Activated CD8-positive, alpha-beta memory T cell treated with anti-CD3 and anti-CD28 coated beads, Interleukin-2, amount 50 U/mL, for 1 hour (primary cell): ENCODE results near the gene ARPP21.

ENCODE experiments used
- DNase-seq: peaks from one replicate; pipeline ENCODE4 v3.0.0-alpha.2; 2020; ENCODE audit errors: extremely low read depth

The ARPP21 gene

DNA sequence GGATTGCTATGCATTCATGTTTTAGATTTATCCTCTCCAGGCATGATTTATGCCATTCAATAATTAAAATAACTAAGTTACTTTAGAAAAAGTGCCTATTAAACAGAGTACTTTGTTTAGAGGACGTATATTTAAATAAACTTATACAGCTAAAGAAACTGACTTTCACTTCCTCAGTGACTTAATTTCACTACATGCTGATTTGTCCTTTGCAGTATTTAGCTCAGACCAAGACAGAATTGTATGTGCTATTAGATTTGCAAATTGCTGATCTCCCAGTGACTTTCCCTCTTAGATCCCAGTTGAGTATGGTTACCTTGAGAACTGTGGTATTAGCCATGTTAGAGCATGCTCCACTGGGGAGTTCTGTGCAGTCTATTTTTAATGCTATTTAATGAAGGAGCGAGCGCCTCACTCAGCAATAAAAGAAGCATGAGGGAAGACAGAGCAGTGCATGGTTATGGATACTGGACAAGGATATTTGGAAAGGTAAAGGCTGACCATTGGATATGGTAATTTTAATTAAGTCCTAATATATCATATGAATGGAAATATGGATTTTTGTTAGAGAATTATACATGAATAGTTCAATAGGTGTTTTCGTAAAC lies 2.7 kb downstream of the ARPP21 start:
- no peak for DNase-seq

DNA sequence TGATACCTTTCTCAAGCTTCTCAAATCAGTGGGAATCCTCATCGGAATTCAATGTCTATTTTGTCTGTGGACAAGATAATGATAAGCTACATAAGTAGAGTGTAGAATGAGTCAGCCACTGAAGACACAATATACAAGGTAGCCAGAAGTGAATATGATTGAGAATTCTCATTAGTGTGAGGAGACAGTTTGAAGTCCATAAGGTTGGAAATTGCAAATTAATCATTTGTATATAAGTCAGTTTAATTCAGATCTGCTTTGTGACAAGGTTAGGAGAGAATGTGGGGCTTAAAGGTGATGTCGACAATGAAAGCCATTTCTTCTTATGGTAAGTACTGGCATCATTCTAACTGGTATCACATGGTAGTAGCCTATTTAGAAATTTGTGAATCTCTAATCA lies 4.2 kb downstream of the ARPP21 start:
- no peak for DNase-seq

GRCh38 chr3:35644451-35644850 lies 5.1 kb downstream of the ARPP21 start:
- no peak for DNase-seq

DNA sequence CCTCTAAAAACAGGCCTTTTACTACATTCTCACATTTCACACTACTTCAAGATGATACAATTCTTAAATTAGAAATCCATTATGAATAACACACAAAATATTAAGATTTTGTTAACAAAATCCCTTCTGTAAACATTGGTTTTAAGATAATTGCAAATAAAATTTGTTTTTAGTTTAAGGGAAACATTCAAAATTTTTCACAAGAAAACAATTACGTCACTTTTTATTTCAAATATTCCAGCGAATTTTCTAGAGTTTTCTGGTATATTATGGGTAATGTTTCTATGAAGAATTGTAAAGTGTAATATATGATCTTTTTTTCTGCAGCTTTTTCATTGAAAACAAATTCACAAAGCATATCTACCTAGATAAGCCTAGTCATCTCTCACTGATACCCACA lies 5.9 kb downstream of the ARPP21 start:
- no peak for DNase-seq

- DNase-seq = no peak
These were observed 6.8 kb downstream of the ARPP21 start for GRCh38 chr3:35646081-35646480.

- no peak for DNase-seq
These were observed 8.1 kb downstream of the ARPP21 start for GRCh38 chr3:35647461-35647860.

DNA sequence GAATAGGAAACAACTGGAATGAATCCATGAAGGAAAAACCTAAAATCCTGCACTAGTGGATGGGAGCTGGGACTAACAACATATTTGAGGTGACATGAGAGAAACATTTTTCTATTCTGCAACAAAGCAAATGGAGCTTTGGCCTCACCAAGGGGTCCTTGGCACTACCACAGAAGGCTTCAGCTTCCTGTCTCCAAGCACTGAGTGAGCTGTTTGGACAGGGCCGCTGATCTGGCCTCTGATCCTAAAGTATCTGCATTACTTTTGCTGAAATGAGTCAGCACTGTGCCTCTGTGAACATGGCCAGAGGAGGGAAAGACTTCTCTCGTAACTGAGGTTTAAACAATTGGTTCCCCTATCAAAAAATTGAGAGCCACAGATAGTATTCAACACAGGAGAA lies 9.0 kb downstream of the ARPP21 start:
- DNase-seq = no peak

GRCh38 chr3:35649405-35649804 lies 10.1 kb downstream of the ARPP21 start:
- DNase-seq = no peak

GRCh38 chr3:35651426-35651825 lies 12.1 kb downstream of the ARPP21 start:
- DNase-seq = no peak

GRCh38 chr3:35651851-35652250 lies 12.5 kb downstream of the ARPP21 start:
- no peak for DNase-seq

DNA sequence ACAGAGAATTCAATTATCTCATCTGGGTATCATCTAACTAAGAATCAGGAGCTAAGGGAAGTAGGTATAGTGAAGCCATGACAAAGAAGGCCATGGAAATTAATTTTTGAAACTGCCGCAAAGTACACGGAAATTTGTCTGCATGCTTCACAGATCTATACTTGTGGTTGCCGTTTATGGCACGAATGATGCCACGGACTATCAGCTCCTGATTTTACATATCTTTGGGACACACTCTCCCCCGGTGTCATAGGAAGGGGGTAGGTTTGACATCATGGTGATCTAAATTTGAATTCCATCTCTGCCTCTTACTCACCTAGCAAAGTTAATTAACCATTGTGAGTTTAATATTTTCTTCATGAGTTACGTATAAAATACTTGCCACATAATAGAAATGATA lies 14.0 kb downstream of the ARPP21 start:
- DNase-seq = no peak

DNA sequence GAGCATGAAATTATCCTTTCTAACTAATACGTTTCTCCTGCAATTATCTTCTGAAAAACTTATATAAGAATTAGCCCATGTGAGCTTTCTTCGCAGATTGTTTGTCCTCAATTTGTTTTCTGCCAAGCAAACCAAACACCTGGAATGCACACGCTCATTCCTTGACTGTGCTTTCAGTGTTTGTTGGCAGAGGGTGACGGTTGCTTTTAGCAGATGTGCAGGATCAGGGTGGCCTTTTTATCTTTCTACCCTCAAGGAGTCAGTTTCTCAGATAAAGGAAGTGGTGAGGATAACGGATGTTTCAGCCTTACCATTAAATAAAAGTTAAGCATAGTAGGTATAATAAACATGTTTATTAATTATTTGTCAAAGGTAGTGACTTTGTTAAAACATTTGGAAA lies 15.2 kb downstream of the ARPP21 start:
- no peak for DNase-seq

- DNase-seq = no peak
These were observed 19.4 kb downstream of the ARPP21 start for GRCh38 chr3:35658686-35659085.

- DNase-seq = no peak
These were observed 20.4 kb downstream of the ARPP21 start for GRCh38 chr3:35659768-35660167.

- DNase-seq = no peak
These were observed 24.1 kb downstream of the ARPP21 start for GRCh38 chr3:35663471-35663870.

GRCh38 chr3:35664460-35664919 lies 25.2 kb downstream of the ARPP21 start:
- no peak for DNase-seq

- DNase-seq = no peak
These were observed 26.2 kb downstream of the ARPP21 start for GRCh38 chr3:35665390-35666055.

DNA sequence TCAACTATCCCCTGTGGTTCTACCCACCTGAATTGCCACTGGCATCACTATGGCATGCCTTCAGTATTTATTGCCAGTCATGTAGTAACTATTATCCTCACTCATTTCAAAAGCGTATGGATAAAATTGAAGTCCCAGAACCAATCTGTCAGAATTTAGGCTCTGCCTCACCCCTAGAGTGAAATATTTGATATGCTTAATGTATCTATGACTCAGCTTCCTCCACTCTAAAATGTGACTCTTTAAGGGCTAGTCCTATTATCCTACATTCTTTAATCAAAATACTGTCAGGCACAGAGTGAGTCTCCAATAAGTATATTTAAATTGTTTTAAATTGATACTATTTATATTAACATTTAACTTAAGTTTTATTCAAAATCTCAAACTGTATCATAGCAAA lies 27.6 kb downstream of the ARPP21 start:
- DNase-seq = no peak

GRCh38 chr3:35670408-35670965 lies 31.2 kb downstream of the ARPP21 start:
- DNase-seq = no peak

DNA sequence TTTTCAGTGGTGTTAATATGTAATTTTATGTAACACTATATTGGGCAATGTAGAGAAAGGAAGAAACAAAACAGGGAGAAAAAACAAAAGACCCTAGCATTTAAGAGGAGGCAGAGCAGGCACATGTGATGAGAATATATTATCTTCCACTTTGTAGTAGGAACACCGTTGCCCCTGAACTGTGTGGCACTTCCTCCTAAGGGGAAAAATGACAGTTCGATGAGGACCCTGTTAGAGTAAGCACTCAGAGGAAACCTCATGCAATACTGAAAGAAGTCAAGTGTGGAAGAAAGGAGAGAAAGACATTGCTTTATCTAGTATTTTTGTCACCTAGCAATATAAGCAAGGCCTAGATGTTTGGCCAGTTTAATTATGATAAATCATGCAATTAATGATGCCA lies 32.2 kb downstream of the ARPP21 start:
- DNase-seq = no peak

- DNase-seq = no peak
These were observed 33.7 kb downstream of the ARPP21 start for GRCh38 chr3:35673017-35673416.

- no peak for DNase-seq
These were observed 35.3 kb downstream of the ARPP21 start for GRCh38 chr3:35674451-35675109.

DNA sequence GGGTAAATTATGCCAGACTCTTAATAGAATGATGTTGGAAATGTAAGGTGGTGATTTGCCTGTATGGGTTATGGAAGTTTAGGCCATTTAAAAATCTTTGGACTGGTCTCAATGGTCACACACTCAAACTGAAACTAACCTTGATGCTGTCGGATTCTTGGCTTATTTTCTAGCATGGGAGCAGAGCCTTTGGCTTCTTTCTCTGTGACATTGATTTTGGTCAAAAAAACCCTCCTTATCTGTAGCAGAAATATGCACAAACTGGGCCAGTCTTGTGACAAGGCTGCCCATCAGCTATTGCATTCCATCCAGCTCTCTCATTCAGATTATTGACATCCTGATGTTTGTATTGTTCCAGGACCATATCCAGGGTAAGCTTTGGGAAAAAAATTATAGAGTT lies 35.9 kb downstream of the ARPP21 start:
- DNase-seq = no peak
